ENCODE measurements around the gene MAVS.
"Not testable (repeated sequence)": the region's sequence is repeated elsewhere in the genome, so short reads cannot be mapped to it uniquely, and the experiment has no call there.

The MAVS gene

GRCh38 chr20:3904224-3904623 is 57.6 kb downstream of the MAVS start (continued):
- TF ChIP-seq TSHZ2 (CRISPR knock-in tag; IDR thresholded peaks at IDR 0.05) (no peak), RARB (CRISPR knock-in tag; IDR thresholded peaks at IDR 0.05) (no peak), TOX (CRISPR knock-in tag; IDR thresholded peaks at IDR 0.05; ENCODE audit: borderline replicate concordance) (no peak), ZFP3 (CRISPR knock-in tag; IDR thresholded peaks at IDR 0.05) (no peak), ZC3H10 (CRISPR knock-in tag; IDR thresholded peaks at IDR 0.05) (no peak)

- no peak for TF ChIP-seq TSHZ2 (CRISPR knock-in tag; IDR thresholded peaks at IDR 0.05)
- TF ChIP-seq ZFP3 (CRISPR knock-in tag; IDR thresholded peaks at IDR 0.05): no peak
- no peak for TF ChIP-seq RARB (CRISPR knock-in tag; IDR thresholded peaks at IDR 0.05)
- TF ChIP-seq OSR1 (CRISPR knock-in tag; IDR thresholded peaks at IDR 0.05): no peak
- no peak for TF ChIP-seq ZFP30 (CRISPR knock-in tag; IDR thresholded peaks at IDR 0.05)
- TF ChIP-seq ESRRG (CRISPR knock-in tag; IDR thresholded peaks at IDR 0.05): no peak
- TF ChIP-seq, protein P1, sequence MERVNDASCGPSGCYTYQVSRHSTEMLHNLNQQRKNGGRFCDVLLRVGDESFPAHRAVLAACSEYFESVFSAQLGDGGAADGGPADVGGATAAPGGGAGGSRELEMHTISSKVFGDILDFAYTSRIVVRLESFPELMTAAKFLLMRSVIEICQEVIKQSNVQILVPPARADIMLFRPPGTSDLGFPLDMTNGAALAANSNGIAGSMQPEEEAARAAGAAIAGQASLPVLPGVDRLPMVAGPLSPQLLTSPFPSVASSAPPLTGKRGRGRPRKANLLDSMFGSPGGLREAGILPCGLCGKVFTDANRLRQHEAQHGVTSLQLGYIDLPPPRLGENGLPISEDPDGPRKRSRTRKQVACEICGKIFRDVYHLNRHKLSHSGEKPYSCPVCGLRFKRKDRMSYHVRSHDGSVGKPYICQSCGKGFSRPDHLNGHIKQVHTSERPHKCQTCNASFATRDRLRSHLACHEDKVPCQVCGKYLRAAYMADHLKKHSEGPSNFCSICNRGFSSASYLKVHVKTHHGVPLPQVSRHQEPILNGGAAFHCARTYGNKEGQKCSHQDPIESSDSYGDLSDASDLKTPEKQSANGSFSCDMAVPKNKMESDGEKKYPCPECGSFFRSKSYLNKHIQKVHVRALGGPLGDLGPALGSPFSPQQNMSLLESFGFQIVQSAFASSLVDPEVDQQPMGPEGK (CRISPR knock-in tag; IDR thresholded peaks at IDR 0.05; ENCODE audit: borderline replicate concordance): no peak
- TF ChIP-seq ZNF70 (CRISPR knock-in tag; IDR thresholded peaks at IDR 0.05): no peak
- ATAC-seq: no peak
Observed at GRCh38 chr20:3904857-3905256, 58.2 kb downstream of the MAVS start.

DNA sequence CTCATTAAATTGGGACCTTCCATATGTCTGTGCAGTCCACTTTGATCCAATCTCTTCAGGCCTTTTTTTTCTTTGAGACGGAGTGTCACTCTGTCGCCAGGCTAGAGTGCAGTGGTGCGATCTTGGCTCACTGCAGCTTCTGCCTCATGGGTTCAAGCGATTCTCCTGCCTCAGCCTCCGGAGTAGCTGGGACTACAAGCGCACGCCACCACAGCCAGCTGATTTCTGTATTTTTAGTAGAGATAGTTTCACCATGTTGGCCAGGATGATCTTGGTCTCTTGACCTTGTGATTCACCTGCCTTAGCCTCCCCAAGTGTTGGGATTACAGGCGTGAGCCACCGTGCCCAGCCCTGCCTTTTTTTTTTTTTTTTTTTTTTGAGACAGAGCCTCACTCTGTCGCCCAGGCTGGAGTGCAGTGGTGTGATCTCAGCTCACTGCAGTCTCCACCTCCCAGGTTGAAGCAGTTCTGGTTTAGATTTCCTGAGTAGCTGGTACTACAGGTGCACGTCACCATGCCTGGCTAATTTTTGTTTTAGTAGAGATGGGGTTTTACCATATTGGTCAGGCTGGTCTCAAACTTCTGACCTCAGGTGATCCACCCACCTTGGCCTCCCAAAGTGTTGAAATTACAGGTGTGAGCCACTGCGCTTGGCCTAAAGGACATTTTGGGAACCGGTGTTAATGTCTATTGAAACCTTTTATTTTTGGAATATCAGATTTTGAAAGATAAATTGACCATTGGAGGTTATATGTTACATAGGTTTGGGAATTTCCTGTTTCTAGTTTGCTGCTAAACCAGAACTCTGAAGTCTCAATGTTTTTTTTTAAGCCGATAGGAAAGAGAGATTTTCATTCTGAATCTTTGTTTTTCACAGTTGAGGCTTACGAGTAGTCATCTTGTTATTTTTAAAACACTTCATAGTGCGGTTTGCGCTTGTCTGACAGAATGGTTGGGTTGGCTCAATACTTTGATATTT is 60.4 kb downstream of the MAVS start:
- ATAC-seq: not testable (repeated sequence)

DNA sequence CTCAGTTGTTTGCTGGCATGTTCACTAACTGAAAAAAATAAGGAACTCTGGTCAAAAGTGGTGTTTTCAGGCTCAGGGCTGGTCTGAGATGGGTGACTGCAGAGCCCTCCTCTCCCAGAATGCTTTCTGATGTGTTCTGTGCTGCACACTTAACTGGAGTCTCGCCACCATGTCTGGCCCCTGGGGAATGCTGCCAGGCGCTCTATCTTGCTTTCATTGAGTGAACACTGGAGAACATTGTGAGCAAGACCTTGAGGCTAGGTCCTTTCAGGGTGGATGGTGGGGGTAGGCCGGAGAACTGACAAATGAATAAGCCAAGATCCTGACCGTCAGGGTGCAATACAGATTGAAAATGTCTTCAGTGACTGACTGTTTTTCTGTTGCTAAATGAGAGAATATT is 62.0 kb downstream of the MAVS start:
- TF ChIP-seq, protein P2, sequence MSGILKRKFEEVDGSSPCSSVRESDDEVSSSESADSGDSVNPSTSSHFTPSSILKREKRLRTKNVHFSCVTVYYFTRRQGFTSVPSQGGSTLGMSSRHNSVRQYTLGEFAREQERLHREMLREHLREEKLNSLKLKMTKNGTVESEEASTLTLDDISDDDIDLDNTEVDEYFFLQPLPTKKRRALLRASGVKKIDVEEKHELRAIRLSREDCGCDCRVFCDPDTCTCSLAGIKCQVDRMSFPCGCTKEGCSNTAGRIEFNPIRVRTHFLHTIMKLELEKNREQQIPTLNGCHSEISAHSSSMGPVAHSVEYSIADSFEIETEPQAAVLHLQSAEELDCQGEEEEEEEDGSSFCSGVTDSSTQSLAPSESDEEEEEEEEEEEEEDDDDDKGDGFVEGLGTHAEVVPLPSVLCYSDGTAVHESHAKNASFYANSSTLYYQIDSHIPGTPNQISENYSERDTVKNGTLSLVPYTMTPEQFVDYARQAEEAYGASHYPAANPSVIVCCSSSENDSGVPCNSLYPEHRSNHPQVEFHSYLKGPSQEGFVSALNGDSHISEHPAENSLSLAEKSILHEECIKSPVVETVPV (CRISPR knock-in tag; IDR thresholded peaks at IDR 0.05): no peak
- TF ChIP-seq BACH2 (CRISPR knock-in tag; IDR thresholded peaks at IDR 0.05; ENCODE audit: borderline replicate concordance): no peak
- TF ChIP-seq, protein P3, sequence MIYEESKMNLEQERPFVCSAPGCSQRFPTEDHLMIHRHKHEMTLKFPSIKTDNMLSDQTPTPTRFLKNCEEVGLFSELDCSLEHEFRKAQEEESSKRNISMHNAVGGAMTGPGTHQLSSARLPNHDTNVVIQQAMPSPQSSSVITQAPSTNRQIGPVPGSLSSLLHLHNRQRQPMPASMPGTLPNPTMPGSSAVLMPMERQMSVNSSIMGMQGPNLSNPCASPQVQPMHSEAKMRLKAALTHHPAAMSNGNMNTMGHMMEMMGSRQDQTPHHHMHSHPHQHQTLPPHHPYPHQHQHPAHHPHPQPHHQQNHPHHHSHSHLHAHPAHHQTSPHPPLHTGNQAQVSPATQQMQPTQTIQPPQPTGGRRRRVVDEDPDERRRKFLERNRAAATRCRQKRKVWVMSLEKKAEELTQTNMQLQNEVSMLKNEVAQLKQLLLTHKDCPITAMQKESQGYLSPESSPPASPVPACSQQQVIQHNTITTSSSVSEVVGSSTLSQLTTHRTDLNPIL (CRISPR knock-in tag; IDR thresholded peaks at IDR 0.05; ENCODE audit: low read depth): no peak
- no peak for TF ChIP-seq ISL1 (CRISPR knock-in tag; IDR thresholded peaks at IDR 0.05)
- TF ChIP-seq, protein P1 (CRISPR knock-in tag; IDR thresholded peaks at IDR 0.05; ENCODE audit: borderline replicate concordance): no peak
- no peak for TF ChIP-seq SNAI2 (CRISPR knock-in tag; IDR thresholded peaks at IDR 0.05)
- TF ChIP-seq ZFP3 (CRISPR knock-in tag; IDR thresholded peaks at IDR 0.05): no peak
- TF ChIP-seq ZNF70 (CRISPR knock-in tag; IDR thresholded peaks at IDR 0.05): no peak
- no peak for TF ChIP-seq OSR1 (CRISPR knock-in tag; IDR thresholded peaks at IDR 0.05)
- TF ChIP-seq RARB (CRISPR knock-in tag; IDR thresholded peaks at IDR 0.05): no peak
- no peak for TF ChIP-seq ESRRG (CRISPR knock-in tag; IDR thresholded peaks at IDR 0.05)
- no peak for TF ChIP-seq TSHZ2 (CRISPR knock-in tag; IDR thresholded peaks at IDR 0.05)
- TF ChIP-seq TCF4 (CRISPR knock-in tag; IDR thresholded peaks at IDR 0.05; ENCODE audit: borderline replicate concordance): no peak
- no peak for TF ChIP-seq CSDC2 (CRISPR knock-in tag; IDR thresholded peaks at IDR 0.05)
- TF ChIP-seq ZC3H10 (CRISPR knock-in tag; IDR thresholded peaks at IDR 0.05): no peak
- TF ChIP-seq TOX (CRISPR knock-in tag; IDR thresholded peaks at IDR 0.05; ENCODE audit: borderline replicate concordance): no peak
- no peak for ATAC-seq
